Skin epidermis (tissue), 12 donors: ENCODE results near the gene MAF.

ENCODE experiments used
- H3K27ac ChIP-seq, 21 experiments: fragments of 200-600 bp; sonication (generic) in 11 of 21; one replicate each; pipeline ENCODE4 v1.5.0; 2020; ENCODE audit warnings: mild to moderate bottlenecking in 3 of 21, inconsistent platforms in 2 of 21, moderate library complexity in 2 of 21
- H3K4me3 ChIP-seq, 7 experiments: fragments of 200-600 bp; sonication (generic) in 2 of 7; one replicate each; pipeline ENCODE4 v1.5.0; 2020; ENCODE audit warnings: inconsistent platforms in 2 of 7, mild to moderate bottlenecking in 2 of 7, moderate library complexity in 1 of 7

The MAF gene

DNA sequence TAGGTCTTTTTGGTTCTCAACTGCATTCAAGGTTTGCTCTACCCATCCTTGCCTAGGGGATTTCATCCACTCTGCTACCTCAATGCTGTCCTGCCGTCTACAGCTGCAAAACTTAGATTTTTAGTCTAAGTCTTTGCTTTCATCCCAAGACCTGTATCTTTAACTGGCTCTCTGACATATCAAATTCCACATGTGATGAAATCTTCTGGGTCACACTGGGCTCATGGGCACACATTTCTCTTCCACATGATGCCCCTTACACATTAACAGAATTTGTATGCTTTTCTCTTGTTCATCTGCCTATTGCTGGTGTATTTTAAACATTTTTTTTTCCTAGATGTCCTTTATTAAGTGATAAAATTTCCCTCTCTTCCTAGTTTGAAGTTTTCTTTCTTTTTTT, 39.6 kb downstream of the MAF start:
- Histone ChIP-seq H3K27ac (no peak overlapping the region), H3K4me3 (no peak overlapping the region)

DNA sequence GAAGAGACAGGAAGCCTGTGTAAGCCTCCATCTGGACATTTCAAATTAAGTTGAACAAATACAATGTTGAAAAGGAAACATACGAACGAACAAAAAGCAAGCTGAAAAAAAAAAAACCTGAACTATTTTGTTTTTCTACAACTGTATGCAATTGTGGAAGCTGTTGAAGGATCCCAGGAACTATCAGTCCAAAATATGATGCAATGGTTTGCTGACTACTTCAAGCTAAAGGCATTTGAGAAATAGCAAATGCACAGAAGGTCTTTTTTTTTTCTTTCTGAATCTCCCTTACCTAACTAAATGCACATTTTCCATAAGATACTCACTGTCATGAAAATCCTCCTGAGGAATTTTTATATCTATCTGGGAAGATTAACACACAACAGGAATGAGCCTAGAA, 40.2 kb downstream of the MAF start:
- H3K4me3 ChIP-seq: no peak overlapping the region

DNA sequence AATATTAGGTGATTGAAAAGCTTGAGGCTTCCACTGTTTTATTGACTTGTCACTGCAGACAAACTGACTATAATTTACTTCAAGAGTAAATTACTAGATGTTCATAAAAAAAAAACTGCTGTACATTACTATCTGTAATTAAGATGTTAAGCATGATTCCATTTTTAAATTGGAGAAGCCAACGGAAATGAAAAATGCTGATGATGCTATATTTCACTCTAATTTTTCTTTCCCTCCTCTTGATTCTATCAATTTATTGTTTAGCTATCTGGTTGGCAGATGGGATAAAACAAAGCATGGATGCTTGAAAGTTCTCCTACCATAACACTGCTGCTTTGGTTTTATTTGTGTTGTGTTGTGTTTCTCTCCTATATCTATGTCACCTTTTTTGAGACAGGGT, 41.0 kb downstream of the MAF start:
- Histone ChIP-seq H3K4me3 (no peak overlapping the region), H3K27ac (no peak overlapping the region)

More for the DNA sequence above, 40.2 kb downstream of the MAF start:
- no peak overlapping the region for H3K27ac ChIP-seq

DNA sequence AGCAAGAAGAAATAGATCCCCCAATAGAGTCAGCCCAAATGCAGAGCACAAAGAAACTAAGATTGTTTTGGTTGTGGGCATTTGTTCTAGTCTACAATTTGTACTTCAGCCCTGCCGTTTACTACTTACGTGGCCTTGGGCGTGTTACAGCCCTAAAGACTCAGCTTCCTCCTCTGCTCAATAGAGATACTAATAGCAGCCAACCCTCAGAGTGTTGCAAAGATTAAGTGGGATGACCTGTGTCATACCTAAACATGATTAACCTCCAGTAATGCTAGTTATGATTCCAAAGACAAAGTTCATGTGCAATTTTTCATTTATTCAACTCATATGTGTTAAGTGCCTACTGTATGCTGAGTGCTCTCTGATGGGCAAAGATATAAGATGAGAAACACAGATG, 43.1 kb downstream of the MAF start:
- H3K4me3 ChIP-seq: no peak overlapping the region
- H3K27ac ChIP-seq: no peak overlapping the region

DNA sequence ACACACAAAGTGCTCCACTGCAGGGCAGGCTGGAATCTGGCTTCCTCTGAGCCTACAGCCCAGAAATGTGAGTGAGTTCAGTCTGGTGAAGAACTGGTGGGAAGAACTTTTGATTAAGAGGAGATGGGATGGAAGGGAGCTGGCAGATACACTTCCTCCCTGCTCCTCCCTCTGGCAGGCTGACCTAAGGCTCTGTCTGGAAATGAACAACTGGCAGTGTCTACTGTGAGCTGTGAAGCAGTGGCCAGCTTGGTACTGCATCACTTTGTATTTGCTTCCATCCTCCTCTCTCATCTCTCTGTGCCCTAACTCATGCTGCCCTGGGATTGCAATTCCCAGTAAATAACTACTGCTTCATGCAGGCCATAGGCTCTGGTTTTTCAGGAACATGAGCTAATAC, 45.6 kb downstream of the MAF start:
- Histone ChIP-seq H3K4me3 (no peak overlapping the region), H3K27ac (no peak overlapping the region)

DNA sequence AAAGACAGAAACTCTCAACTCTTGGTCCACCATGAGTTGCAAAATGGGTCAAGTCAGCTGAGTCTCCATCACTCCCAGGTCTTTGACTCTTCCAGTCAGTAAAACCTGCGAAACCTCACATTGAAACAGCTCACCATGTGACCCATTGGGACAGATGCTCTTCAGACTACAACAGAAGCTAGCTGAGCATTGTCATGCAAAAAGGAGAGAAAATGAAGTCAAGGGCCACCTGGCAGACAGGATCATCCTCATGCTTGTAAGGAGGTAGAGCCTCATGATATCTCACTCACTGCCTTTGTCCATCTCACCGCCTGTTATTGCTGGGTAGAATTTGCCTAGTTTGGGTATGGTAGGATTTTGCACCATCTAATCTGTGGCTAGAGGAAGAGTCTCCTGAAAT, 50.2 kb downstream of the MAF start:
- no peak overlapping the region for H3K27ac ChIP-seq

DNA sequence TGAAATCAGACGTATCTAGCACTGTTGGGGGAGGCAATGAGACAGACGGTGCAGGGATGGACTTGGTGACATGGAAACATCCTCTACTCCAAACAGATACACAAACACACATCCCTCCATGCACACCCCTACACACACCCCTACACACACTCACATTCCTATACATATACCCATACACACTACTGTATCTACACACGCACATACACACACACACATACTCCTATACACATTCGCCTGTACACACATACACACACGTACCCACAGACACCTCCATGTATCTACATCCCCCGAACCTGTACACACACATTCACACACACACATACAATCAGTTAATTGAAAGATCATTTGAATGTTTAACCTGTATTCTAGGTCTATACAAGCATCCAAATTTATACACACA, 53.5 kb downstream of the MAF start:
- no peak overlapping the region for H3K27ac ChIP-seq
- H3K4me3 ChIP-seq: no peak overlapping the region

More for the DNA sequence above, 50.2 kb downstream of the MAF start:
- no peak overlapping the region for H3K4me3 ChIP-seq
